Neuron (in vitro differentiated cells): Measurements from ENCODE around the gene PKN3.

ENCODE experiments used
- H2AFZ ChIP-seq: one replicate; pipeline ENCODE4 v1.6.1; 2013; ENCODE audit warnings: low read depth, mild to moderate bottlenecking, inconsistent platforms, low read length, moderate library complexity
- H3K27me3 ChIP-seq: one replicate; pipeline ENCODE4 v1.6.1; 2013; ENCODE audit warnings: low read length; ENCODE audit not compliant: insufficient read depth
- H3K36me3 ChIP-seq: one replicate; pipeline ENCODE4 v1.6.1; 2013; ENCODE audit warnings: low read length; ENCODE audit not compliant: insufficient read depth
- H3K4me1 ChIP-seq: one replicate; pipeline ENCODE4 v1.6.1; 2013; ENCODE audit warnings: low read length; ENCODE audit not compliant: insufficient read depth
- H3K4me3 ChIP-seq: 2 replicates; pipeline ENCODE4 v1.5.1; 2013; ENCODE audit warnings: mild to moderate bottlenecking, low read length, moderate library complexity
- H3K9me3 ChIP-seq: one replicate; pipeline ENCODE4 v1.6.1; 2013; ENCODE audit warnings: low read length

The PKN3 gene

DNA sequence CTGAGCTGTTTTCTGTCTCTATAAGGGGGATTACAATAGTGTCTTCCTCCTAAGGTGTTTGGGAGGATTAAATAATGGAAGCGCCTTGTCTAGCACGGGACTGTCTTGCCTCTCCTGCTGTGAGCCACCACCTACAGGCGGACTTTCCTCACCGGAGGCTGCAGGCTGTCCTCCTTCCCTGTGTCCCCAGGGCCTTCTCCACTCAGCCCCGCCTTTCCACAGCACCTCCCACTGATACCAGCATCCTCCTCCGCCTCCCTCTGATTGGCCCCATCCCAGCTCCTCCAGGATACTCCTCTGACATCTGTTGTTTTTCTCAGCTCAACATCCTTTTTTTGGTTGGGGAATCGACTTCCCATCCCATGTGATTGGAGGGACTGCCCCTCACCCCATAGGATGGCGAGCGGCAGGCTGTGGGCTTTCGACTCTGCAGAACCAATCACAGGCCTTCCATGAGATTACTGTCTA, 22.5 kb downstream of the PKN3 start:
- Histone ChIP-seq H3K4me1 (no peaks in the 10 kb centered on the region), H3K9me3 (no peaks in the 10 kb centered on the region), H3K27me3 (no peaks in the 10 kb centered on the region), H2AFZ (no peak overlapping the region), H3K4me3 (peak overlapping the region; percentile 26), H3K36me3 (peaks cover 7% of the 10 kb centered on the region)

DNA sequence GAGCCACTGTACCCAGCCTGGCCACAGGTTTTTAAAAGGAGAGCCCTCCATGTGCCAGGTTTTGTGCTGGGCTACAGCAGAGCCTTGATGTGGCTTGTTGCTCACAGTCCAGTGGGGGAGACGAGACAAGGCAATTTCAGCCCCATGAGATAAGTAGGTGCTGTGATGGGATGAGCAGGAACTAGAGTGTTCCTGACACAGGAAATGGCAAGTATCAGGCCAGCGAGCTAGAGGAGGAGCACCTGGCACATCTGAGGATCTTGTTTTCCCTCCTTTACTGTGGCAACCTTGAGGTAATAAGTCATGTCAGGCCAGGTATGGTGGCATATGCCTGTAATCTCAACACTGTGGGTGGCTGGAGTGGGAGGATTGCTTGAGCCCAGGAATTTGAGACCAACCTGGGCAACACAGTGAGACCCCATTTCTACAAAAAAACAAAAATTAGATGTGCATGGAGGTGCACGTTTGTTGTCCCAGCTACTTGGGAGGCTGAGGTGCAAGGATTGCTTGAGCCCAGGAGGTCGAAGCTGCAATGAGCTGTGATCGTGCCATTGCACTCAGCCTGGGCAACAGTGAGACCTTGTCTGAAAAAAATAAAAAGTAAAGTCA, 25.4 kb downstream of the PKN3 start:
- Histone ChIP-seq H3K4me1 (no peaks in the 10 kb centered on the region), H3K36me3 (peaks cover 8% of the 10 kb centered on the region), H3K27me3 (no peaks in the 10 kb centered on the region), H2AFZ (no peak overlapping the region), H3K9me3 (no peaks in the 10 kb centered on the region), H3K4me3 (no peak overlapping the region)

- no peak overlapping the region for H3K4me3 ChIP-seq
- H2AFZ ChIP-seq = no peak overlapping the region
- H3K36me3 ChIP-seq = peaks cover 8% of the 10 kb centered on the region
- no peaks in the 10 kb centered on the region for H3K9me3 ChIP-seq
- H3K4me1 ChIP-seq = no peaks in the 10 kb centered on the region
- no peaks in the 10 kb centered on the region for H3K27me3 ChIP-seq
Measured at GRCh38 chr9:128728298-128728697, 26.0 kb downstream of the PKN3 start.

DNA sequence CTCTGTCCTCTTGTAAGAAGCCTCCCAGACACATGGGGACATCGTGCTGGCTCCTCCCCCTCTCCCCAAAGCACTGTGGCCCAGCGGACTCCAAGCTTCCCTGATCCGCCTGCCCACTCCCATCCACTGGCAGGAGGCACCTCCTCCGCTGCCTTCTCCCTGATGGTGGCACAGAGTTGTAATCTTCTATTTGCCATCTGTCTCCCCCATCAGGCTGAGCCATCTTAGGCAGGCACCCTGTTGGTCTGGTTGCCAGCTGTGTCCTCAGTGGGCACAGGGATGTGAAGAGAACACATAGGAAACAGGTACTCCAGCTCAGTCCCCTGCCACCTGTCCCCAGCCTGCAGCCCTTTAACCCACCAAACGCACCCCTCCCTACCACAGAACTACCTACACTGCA, 27.0 kb downstream of the PKN3 start:
- no peaks in the 10 kb centered on the region for H3K9me3 ChIP-seq
- H3K36me3 ChIP-seq = peaks cover 10% of the 10 kb centered on the region
- H3K4me3 ChIP-seq = no peak overlapping the region
- no peaks in the 10 kb centered on the region for H3K27me3 ChIP-seq
- no peak overlapping the region for H2AFZ ChIP-seq
- no peaks in the 10 kb centered on the region for H3K4me1 ChIP-seq

- H3K36me3 ChIP-seq = peaks cover 16% of the 10 kb centered on the region
- H3K4me3 ChIP-seq = no peak overlapping the region
- no peaks in the 10 kb centered on the region for H3K9me3 ChIP-seq
- H3K4me1 ChIP-seq = no peaks in the 10 kb centered on the region
- H3K27me3 ChIP-seq = no peaks in the 10 kb centered on the region
- no peak overlapping the region for H2AFZ ChIP-seq
Measured at GRCh38 chr9:128729766-128730517, 27.6 kb downstream of the PKN3 start.

GRCh38 chr9:128731093-128731492, 28.8 kb downstream of the PKN3 start:
- Histone ChIP-seq H3K4me1 (no peaks in the 10 kb centered on the region), H3K4me3 (no peak overlapping the region), H2AFZ (no peak overlapping the region), H3K27me3 (no peaks in the 10 kb centered on the region), H3K36me3 (peaks cover 21% of the 10 kb centered on the region), H3K9me3 (no peaks in the 10 kb centered on the region)

DNA sequence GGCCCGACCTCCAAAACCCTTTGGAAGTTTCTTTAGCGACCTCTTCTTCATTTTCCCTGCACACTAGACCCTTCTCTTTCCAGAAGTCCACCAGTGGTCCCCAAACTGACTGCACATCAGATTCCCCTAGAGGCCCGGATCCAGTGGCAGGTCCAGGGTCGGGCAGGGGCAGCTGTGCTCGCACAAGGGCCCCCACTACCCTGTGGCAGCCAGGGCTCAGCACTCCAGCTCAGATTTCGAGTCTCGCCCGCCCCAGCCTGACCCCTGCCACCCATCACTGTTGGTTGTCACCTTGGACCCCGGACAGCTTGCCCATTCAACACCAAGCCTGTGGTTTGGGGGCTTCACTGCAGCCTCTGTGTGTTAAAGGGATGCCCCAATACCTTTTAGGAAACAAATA, 29.4 kb downstream of the PKN3 start:
- Histone ChIP-seq H3K36me3 (peaks cover 21% of the 10 kb centered on the region), H3K4me1 (no peaks in the 10 kb centered on the region), H3K4me3 (no peak overlapping the region), H2AFZ (no peak overlapping the region), H3K9me3 (no peaks in the 10 kb centered on the region), H3K27me3 (no peaks in the 10 kb centered on the region)

GRCh38 chr9:128732576-128732975, 30.3 kb downstream of the PKN3 start:
- Histone ChIP-seq H3K4me1 (no peaks in the 10 kb centered on the region), H3K9me3 (no peaks in the 10 kb centered on the region), H3K36me3 (peaks cover 26% of the 10 kb centered on the region), H3K27me3 (no peaks in the 10 kb centered on the region), H2AFZ (no peak overlapping the region), H3K4me3 (no peak overlapping the region)

GRCh38 chr9:128733256-128733655, 31.0 kb downstream of the PKN3 start:
- Histone ChIP-seq H3K9me3 (no peaks in the 10 kb centered on the region), H3K36me3 (peaks cover 26% of the 10 kb centered on the region), H3K4me1 (no peaks in the 10 kb centered on the region), H3K4me3 (no peak overlapping the region), H2AFZ (no peak overlapping the region), H3K27me3 (no peaks in the 10 kb centered on the region)

DNA sequence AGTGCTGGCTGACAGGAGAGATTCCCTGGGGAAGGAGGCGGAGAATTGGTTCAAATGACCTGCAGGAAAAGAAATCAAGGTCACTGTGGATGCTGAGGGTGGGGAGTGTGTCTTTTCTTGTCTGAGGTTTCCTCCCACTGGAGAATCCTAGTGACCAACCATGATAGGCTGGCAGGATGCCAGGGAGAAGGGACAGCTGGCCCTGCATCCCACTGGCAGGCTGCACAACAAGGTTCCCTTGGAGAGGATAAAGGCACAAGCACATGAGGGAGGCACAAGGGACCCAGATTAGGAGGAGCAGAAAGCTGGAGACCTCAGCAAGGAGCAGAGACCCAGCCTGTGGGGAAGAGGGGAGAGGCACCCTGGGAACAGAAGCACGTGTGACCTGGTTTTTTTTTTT, 33.1 kb downstream of the PKN3 start:
- Histone ChIP-seq H3K27me3 (no peaks in the 10 kb centered on the region), H3K4me3 (no peak overlapping the region), H3K4me1 (no peaks in the 10 kb centered on the region), H3K36me3 (peaks cover 32% of the 10 kb centered on the region), H2AFZ (no peak overlapping the region), H3K9me3 (no peaks in the 10 kb centered on the region)

- Histone ChIP-seq H3K36me3 (peaks cover 19% of the 10 kb centered on the region), H2AFZ (no peak overlapping the region), H3K4me3 (no peak overlapping the region), H3K9me3 (no peaks in the 10 kb centered on the region), H3K27me3 (no peaks in the 10 kb centered on the region), H3K4me1 (no peaks in the 10 kb centered on the region)
Measured at GRCh38 chr9:128742401-128742800, 40.1 kb downstream of the PKN3 start.

- Histone ChIP-seq H3K27me3 (no peaks in the 10 kb centered on the region), H3K36me3 (peaks cover 18% of the 10 kb centered on the region), H3K4me3 (no peak overlapping the region), H3K9me3 (no peaks in the 10 kb centered on the region), H2AFZ (no peak overlapping the region), H3K4me1 (no peaks in the 10 kb centered on the region)
Measured at GRCh38 chr9:128743421-128743820, 41.1 kb downstream of the PKN3 start.

DNA sequence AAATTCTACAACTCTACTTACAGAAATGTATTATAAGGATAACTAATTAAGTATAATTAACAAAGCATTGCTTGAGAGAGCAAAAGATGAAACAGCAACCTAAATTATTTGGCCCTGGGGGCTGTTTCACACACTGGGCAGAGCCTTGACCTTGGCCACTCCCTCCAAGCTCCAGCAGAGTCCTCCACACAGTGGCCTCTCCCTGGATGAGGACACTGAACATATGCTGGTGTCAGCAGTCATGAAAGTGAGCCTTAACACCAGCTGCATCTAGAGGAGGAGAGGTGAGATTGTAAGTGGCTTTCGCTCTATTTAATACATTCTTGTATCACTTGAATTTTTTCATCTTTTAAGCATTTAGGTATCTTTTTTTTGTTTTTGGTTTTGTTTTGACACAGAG, 44.9 kb downstream of the PKN3 start:
- no peak overlapping the region for H2AFZ ChIP-seq
- H3K36me3 ChIP-seq = peaks cover 16% of the 10 kb centered on the region
- no peak overlapping the region for H3K4me3 ChIP-seq
- no peaks in the 10 kb centered on the region for H3K4me1 ChIP-seq
- H3K9me3 ChIP-seq = no peaks in the 10 kb centered on the region
- H3K27me3 ChIP-seq = no peaks in the 10 kb centered on the region
